Measurements from ENCODE around the gene CEP152. TPM values are rescaled to one million over a fixed set of nuclear protein-coding genes. Genes with fewer than 3 reads are reported as not detected.

Gene CEP152
- total RNA-seq, 2 donors from 2014 or later, result 3.3 to 4.1 TPM

Other genes with a start within 250 kb of the CEP152 start
- 100 to 1,000 TPM; 194 to 541 TPM for gene FBN1, start 165.4 kb downstream of the CEP152 start, total RNA-seq
- gene EID1, start 67.1 kb upstream of the CEP152 start, total RNA-seq, result 100 to 1,000 TPM; 202 to 230 TPM
- gene SHC4, start 152.8 kb upstream of the CEP152 start, total RNA-seq, result 1 to 10 TPM; 6.2 to 9.7 TPM
- 10 to 100 TPM; 51.9 to 58.4 TPM for gene SECISBP2L, start 235.4 kb upstream of the CEP152 start, total RNA-seq

Measured in posterior vena cava (tissue), 2 donors.